Epidermal melanocyte (primary cell): ENCODE measurements around the gene PPM1D.
"Not testable (repeated sequence)": the region's sequence is repeated elsewhere in the genome, so short reads cannot be mapped to it uniquely, and the experiment has no call there.

ENCODE experiments used
- DNase-seq: peaks from one replicate; pipeline ENCODE4 v3.0.0; 2011; ENCODE audit warnings: low spot score; ENCODE audit not compliant: insufficient read length

PPM1D gene

GRCh38 chr17:60593441-60594036, 6.5 kb upstream of the PPM1D start:
- DNase-seq = not testable (repeated sequence)

GRCh38 chr17:60594170-60594569, 5.8 kb upstream of the PPM1D start:
- not testable (repeated sequence) for DNase-seq

DNA sequence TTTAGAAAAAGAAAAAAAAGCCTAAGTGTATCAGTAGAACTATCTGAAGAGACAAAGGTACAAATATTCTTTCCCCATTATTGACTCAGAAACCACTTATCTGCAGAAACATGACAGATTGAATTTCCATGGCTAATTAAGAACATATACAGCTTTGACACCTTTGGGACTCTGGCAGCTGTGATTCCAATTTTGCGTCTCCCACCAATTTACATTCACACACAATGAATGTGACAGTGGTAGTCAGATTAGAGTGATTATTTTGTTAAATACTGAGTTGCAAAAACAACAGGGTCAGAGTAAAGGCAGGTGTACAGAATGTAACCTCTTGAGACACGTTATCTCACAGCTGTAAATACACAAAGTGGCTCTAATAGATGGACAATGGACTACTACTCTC, 5.3 kb upstream of the PPM1D start:
- DNase-seq = no peak

- no peak for DNase-seq
Measured at GRCh38 chr17:60597297-60597696, 2.7 kb upstream of the PPM1D start.

DNA sequence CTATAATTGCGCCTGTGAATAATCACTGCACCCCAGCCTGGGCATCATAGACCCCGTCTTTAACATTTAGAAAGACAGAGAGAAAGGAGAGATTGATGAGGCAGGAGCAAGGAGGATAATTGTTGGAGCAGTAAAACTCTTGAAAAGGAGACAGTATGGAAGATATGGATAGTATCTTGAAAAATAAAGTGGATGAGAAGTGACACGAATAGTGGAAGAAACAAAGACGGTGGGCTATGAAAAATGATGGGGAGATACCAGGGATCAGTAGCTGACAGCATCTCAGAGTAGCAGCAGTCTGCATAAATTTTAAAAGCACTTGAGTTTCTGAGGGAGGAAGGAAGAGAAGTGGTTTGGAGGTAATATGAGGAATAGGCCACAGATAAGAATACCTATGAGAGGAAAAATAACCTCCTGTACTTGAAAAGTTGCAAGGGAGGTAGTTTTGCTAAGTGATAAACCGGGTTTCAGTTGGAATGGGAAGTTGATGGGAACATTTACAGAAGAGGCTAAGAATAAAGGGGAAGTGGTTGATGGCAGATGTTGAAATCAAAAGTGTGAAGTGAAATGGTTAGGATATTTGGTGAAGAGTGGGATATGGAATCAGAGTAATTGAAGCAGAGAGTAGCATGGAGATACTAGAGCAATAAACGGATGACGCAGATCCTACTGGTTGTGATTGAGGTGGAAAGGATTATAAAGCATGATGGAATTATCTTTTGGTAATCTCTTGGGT, 1.8 kb upstream of the PPM1D start:
- DNase-seq = no peak

DNA sequence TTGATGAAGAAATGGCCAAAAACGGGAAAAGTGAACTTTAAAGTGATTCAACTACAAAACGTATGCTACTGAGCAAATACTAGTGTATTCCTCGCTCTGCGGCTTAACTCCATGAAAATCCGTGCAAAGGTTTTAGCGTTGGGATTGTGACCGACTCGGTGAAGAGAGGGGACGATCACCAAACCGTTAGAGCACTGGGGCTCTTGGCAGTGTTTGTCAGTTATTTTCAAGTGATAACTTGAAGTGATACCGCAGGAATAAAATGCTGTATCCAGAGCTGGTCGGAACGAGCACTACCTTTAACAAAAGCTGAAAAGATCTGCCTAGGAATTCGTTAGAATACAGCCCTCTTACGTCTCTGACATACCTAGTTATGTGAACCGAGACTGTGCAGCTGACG, 773 bp upstream of the PPM1D start:
- DNase-seq = no peak

- peak; percentile 65 for DNase-seq
Measured at GRCh38 chr17:60600490-60601446, 775 bp downstream of the PPM1D start.

- DNase-seq = peak; percentile 39
Measured at GRCh38 chr17:60601447-60602384, 1.7 kb downstream of the PPM1D start.

DNA sequence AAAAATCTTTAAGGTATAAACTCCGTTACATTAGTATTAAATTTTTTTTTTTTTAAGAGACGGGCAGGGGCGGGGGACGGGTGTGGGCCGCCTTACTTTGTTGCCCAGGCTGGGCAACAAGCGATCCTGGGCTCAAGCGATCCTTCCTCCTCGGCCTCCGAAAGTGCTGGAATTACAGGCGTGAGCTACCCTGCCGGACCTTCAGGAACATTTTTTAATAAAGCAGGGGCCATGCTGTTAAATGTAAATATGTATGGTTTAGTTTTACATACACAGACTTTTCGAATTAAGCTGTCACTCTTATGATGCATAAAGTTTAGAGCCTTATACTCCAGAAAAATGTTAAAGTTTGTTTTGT, 2.4 kb downstream of the PPM1D start:
- DNase-seq = no peak

GRCh38 chr17:60602871-60603270, 2.9 kb downstream of the PPM1D start:
- DNase-seq = no peak

DNA sequence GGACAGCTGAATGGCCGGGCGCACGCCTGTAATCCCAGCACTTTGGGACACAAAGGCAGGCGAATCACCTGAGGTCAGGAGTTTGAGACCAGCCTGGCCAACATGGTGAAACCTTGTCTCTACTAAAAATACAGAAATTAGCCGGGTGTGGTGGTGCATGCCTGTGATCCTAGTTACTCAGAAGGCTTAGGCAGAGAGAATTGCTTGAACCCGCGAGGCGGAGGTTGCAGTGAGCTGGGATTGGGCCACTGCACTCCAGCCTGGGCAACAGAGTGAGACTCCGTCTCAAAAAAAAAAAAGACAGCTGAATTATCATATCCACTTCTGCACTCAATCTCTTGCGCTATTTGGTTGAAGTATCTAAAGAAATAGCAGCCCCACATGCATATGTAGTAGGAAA, 3.5 kb downstream of the PPM1D start:
- DNase-seq = not testable (repeated sequence)

- no peak for DNase-seq
Measured at GRCh38 chr17:60604686-60605334, 4.8 kb downstream of the PPM1D start.

- DNase-seq = no peak
Measured at GRCh38 chr17:60606036-60606435, 6.0 kb downstream of the PPM1D start.

DNA sequence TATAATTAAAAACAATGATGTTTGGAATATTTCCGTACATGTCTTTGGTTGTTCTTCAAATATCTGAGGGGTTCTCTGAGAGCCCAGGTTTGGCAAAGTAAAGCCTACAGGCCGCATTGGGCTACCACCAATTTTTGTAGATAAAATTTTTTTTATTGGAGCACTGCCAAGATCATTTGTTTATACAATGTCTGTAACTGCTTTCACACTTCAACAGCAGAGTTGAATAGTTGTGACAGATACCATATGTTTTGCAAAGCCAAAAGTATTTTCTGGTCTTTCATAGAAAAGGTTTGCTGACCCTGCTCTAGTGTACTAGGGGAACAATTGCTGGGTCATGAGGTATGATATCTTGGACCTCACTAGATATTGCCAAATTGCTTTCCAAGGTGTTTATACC, 10.5 kb downstream of the PPM1D start:
- no peak for DNase-seq

- DNase-seq = not testable (repeated sequence)
Measured at GRCh38 chr17:60611321-60611720, 11.3 kb downstream of the PPM1D start.

GRCh38 chr17:60613325-60613724, 13.3 kb downstream of the PPM1D start:
- no peak for DNase-seq

GRCh38 chr17:60613796-60614195, 13.8 kb downstream of the PPM1D start:
- DNase-seq = not testable (repeated sequence)

GRCh38 chr17:60614247-60614646, 14.3 kb downstream of the PPM1D start:
- not testable (repeated sequence) for DNase-seq

- no peak for DNase-seq
Measured at GRCh38 chr17:60615108-60615507, 15.1 kb downstream of the PPM1D start.

DNA sequence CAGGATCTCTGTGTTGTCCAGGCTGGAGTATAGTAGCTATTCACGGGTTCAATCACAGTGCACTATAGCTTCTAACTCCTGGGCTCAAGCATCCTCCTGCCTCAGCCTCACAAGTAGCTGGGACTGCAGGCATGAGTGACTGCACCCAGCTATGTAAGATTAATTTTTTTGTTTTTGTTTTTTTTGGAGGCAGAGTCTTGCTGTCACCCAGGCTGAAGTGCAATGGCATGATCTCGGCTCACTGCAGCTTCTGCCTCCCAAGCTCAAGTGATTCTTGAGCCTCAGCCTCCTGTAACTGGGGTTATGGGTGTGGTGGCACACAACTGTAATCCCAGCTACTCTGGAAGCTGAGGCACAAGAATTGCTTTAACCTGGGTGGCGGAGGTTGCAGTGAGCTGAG, 15.8 kb downstream of the PPM1D start:
- DNase-seq = no peak
